Measurements from ENCODE around the gene GOLIM4. TPM values are rescaled to one million over a fixed set of nuclear protein-coding genes. Genes with fewer than 3 reads are reported as not detected.

GOLIM4 gene
- total and polyA plus RNA-seq, 4 donors = 17.9 to 47.9 (median 32.7) TPM

DNA sequence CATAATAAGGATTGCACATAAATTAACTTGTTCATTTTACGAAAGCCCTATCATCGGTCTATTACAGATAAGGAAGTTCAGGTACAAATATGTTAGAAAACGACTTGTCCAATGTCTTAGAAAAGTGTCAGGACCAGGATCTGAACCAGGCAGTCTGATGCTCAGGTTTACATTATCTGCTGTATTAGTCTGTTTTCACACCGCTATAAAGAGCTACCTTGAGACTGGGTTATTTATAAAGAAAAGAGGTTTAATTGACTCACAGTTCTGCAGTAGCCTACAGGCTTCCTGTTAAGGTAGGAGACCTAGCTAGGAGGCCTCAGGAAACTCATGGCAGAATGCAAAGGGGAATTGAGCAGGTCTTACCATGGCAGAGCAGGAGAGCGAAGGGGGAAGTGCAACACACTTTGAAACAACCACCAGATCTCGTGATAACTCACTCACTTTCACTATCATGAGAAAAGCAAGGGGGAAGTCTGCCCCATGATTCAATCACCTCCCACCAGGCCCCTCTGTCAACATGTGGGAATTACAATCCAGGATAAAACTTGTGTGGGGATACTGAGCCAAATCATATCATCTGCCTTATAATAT, 45.8 kb upstream of the GOLIM4 start:
- Histone ChIP-seq H3K36me3 (ENCODE audit: control insufficient read depth in 4 of 4, insufficient read depth in 3 of 4, low read depth in 1 of 4, low read length in 3 of 4) (no peaks in the 10 kb centered on the region), H3K9ac (ENCODE audit: low read depth in 1 of 2, low read length in 2 of 2) (no peak overlapping the region), H3K4me3 (ENCODE audit: low read depth in 1 of 3, low read length in 3 of 3) (no peak overlapping the region), H3K4me1 (ENCODE audit: control insufficient read depth in 4 of 4, insufficient read depth in 4 of 4, low read length in 3 of 4) (no peaks in the 10 kb centered on the region), H3K27me3 (ENCODE audit: control insufficient read depth in 4 of 4, insufficient read depth in 4 of 4, low read length in 3 of 4) (no peaks in the 10 kb centered on the region), H3K9me3 (ENCODE audit: control insufficient read depth in 4 of 4, low read length in 3 of 4) (no peaks in the 10 kb centered on the region), H3K27ac (ENCODE audit: low read depth in 1 of 2, low read length in 2 of 2) (no peak overlapping the region)
- 82% methylated on average over 6 of the region's 6 CpGs for WGBS
- TF ChIP-seq, protein P1, sequence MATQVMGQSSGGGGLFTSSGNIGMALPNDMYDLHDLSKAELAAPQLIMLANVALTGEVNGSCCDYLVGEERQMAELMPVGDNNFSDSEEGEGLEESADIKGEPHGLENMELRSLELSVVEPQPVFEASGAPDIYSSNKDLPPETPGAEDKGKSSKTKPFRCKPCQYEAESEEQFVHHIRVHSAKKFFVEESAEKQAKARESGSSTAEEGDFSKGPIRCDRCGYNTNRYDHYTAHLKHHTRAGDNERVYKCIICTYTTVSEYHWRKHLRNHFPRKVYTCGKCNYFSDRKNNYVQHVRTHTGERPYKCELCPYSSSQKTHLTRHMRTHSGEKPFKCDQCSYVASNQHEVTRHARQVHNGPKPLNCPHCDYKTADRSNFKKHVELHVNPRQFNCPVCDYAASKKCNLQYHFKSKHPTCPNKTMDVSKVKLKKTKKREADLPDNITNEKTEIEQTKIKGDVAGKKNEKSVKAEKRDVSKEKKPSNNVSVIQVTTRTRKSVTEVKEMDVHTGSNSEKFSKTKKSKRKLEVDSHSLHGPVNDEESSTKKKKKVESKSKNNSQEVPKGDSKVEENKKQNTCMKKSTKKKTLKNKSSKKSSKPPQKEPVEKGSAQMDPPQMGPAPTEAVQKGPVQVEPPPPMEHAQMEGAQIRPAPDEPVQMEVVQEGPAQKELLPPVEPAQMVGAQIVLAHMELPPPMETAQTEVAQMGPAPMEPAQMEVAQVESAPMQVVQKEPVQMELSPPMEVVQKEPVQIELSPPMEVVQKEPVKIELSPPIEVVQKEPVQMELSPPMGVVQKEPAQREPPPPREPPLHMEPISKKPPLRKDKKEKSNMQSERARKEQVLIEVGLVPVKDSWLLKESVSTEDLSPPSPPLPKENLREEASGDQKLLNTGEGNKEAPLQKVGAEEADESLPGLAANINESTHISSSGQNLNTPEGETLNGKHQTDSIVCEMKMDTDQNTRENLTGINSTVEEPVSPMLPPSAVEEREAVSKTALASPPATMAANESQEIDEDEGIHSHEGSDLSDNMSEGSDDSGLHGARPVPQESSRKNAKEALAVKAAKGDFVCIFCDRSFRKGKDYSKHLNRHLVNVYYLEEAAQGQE (IDR thresholded peaks at IDR 0.05) = no peak
- TF ChIP-seq FOXA1 (IDR thresholded peaks at IDR 0.05) (no peak), RAD21 (IDR thresholded peaks at IDR 0.05) (no peak), FOXA2 (IDR thresholded peaks at IDR 0.05) (no peak), YY1 (IDR thresholded peaks at IDR 0.05) (no peak), TAF1 (conservative IDR thresholded peaks at IDR 0.05) (no peak), HNF4G (IDR thresholded peaks at IDR 0.05) (no peak), HNF4A (conservative IDR thresholded peaks at IDR 0.05) (no peak), NR2F2 (IDR thresholded peaks at IDR 0.05) (no peak), RXRA (IDR thresholded peaks at IDR 0.05) (no peak), EGR1 (IDR thresholded peaks at IDR 0.05; ENCODE audit: low read depth in 2 of 2) (no peak), SP1 (IDR thresholded peaks at IDR 0.05) (no peak), GABPA (IDR thresholded peaks at IDR 0.05 in 1 of 2, conservative IDR thresholded peaks at IDR 0.05 in 1 of 2) (no peak), JUND (IDR thresholded peaks at IDR 0.05) (no peak)
- TF ChIP-seq, protein P2, sequence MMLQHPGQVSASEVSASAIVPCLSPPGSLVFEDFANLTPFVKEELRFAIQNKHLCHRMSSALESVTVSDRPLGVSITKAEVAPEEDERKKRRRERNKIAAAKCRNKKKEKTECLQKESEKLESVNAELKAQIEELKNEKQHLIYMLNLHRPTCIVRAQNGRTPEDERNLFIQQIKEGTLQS (IDR thresholded peaks at IDR 0.05) = no peak
- TF ChIP-seq, protein P3, sequence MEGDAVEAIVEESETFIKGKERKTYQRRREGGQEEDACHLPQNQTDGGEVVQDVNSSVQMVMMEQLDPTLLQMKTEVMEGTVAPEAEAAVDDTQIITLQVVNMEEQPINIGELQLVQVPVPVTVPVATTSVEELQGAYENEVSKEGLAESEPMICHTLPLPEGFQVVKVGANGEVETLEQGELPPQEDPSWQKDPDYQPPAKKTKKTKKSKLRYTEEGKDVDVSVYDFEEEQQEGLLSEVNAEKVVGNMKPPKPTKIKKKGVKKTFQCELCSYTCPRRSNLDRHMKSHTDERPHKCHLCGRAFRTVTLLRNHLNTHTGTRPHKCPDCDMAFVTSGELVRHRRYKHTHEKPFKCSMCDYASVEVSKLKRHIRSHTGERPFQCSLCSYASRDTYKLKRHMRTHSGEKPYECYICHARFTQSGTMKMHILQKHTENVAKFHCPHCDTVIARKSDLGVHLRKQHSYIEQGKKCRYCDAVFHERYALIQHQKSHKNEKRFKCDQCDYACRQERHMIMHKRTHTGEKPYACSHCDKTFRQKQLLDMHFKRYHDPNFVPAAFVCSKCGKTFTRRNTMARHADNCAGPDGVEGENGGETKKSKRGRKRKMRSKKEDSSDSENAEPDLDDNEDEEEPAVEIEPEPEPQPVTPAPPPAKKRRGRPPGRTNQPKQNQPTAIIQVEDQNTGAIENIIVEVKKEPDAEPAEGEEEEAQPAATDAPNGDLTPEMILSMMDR (IDR thresholded peaks at IDR 0.05; ENCODE audit: low read depth, low read length, missing input control) = no peak
- TF ChIP-seq, protein P4, sequence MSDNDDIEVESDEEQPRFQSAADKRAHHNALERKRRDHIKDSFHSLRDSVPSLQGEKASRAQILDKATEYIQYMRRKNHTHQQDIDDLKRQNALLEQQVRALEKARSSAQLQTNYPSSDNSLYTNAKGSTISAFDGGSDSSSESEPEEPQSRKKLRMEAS (IDR thresholded peaks at IDR 0.05) = no peak
- TF ChIP-seq, protein P5, sequence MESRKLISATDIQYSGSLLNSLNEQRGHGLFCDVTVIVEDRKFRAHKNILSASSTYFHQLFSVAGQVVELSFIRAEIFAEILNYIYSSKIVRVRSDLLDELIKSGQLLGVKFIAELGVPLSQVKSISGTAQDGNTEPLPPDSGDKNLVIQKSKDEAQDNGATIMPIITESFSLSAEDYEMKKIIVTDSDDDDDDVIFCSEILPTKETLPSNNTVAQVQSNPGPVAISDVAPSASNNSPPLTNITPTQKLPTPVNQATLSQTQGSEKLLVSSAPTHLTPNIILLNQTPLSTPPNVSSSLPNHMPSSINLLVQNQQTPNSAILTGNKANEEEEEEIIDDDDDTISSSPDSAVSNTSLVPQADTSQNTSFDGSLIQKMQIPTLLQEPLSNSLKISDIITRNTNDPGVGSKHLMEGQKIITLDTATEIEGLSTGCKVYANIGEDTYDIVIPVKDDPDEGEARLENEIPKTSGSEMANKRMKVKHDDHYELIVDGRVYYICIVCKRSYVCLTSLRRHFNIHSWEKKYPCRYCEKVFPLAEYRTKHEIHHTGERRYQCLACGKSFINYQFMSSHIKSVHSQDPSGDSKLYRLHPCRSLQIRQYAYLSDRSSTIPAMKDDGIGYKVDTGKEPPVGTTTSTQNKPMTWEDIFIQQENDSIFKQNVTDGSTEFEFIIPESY (IDR thresholded peaks at IDR 0.05) = no peak
- no peak for DNase-seq (ENCODE audit: low spot score)

Data from liver (tissue), 9 donors.